Astrocyte (in vitro differentiated cells and primary cell): ENCODE data around the gene TFDP3.

Source experiments
- EZH2 ChIP-seq: IDR thresholded peaks from 2 replicates; pipeline ENCODE4 v1.6.1; 2012; ENCODE audit warnings: mild to moderate bottlenecking, low read length, inconsistent platforms; ENCODE audit not compliant: insufficient read depth
- TF ChIP-seq, protein P1 (sequence below): IDR thresholded peaks from 2 replicates; pipeline ENCODE4 v1.5.1; 2011; ENCODE audit warnings: low read depth, mild to moderate bottlenecking, inconsistent platforms, low read length, moderate library complexity; ENCODE audit not compliant: insufficient read depth

GRCh38 chrX:133215017-133215416 lies 3.1 kb downstream of the TFDP3 start:
- no peak for TF ChIP-seq EZH2
- TF ChIP-seq, protein P1, sequence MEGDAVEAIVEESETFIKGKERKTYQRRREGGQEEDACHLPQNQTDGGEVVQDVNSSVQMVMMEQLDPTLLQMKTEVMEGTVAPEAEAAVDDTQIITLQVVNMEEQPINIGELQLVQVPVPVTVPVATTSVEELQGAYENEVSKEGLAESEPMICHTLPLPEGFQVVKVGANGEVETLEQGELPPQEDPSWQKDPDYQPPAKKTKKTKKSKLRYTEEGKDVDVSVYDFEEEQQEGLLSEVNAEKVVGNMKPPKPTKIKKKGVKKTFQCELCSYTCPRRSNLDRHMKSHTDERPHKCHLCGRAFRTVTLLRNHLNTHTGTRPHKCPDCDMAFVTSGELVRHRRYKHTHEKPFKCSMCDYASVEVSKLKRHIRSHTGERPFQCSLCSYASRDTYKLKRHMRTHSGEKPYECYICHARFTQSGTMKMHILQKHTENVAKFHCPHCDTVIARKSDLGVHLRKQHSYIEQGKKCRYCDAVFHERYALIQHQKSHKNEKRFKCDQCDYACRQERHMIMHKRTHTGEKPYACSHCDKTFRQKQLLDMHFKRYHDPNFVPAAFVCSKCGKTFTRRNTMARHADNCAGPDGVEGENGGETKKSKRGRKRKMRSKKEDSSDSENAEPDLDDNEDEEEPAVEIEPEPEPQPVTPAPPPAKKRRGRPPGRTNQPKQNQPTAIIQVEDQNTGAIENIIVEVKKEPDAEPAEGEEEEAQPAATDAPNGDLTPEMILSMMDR, result no peak
